Brain microvascular endothelial cell (primary cell): Measurements from ENCODE around the gene CHTF8.
A peak's percentile ranks its signal among the peaks of the same experiment; 100 is the strongest.

Source experiments
- DNase-seq: peaks from one replicate; pipeline ENCODE4 v3.0.0-alpha.2; 2020
- H3K27ac ChIP-seq: fragments of 250-450 bp; sonication (Bioruptor Pico); 2 replicates; pipeline ENCODE4 v1.5.1; 2020; ENCODE audit warnings: mild to moderate bottlenecking, moderate library complexity
- H3K27me3 ChIP-seq: fragments of 250-450 bp; sonication (Bioruptor Pico); replicated peaks from 2 replicates; pipeline ENCODE4 v1.5.1; 2020; ENCODE audit warnings: mild to moderate bottlenecking
- H3K36me3 ChIP-seq: fragments of 250-450 bp; sonication (Bioruptor Pico); replicated peaks from 2 replicates; pipeline ENCODE4 v1.5.1; 2020; ENCODE audit warnings: mild to moderate bottlenecking
- H3K4me3 ChIP-seq: 2 replicates; pipeline ENCODE4 v1.5.1; 2011; ENCODE audit warnings: low read depth, mild to moderate bottlenecking, control low read depth, low read length, moderate library complexity
- in situ Hi-C: cut with HindIII; loops from 2 replicates; pipeline ENCODE4 v1.10.0; 2017; ENCODE audit warnings: low sequenced_read_pairs, low pct_ligation_motif_present
- TF ChIP-seq, protein P1 (sequence below): IDR thresholded peaks from 2 replicates; pipeline ENCODE4 v1.5.1; 2011; ENCODE audit warnings: low read depth, mild to moderate bottlenecking, moderate library complexity, low read length, control low read depth, inconsistent platforms; ENCODE audit errors: missing control alignments

Gene CHTF8

DNA sequence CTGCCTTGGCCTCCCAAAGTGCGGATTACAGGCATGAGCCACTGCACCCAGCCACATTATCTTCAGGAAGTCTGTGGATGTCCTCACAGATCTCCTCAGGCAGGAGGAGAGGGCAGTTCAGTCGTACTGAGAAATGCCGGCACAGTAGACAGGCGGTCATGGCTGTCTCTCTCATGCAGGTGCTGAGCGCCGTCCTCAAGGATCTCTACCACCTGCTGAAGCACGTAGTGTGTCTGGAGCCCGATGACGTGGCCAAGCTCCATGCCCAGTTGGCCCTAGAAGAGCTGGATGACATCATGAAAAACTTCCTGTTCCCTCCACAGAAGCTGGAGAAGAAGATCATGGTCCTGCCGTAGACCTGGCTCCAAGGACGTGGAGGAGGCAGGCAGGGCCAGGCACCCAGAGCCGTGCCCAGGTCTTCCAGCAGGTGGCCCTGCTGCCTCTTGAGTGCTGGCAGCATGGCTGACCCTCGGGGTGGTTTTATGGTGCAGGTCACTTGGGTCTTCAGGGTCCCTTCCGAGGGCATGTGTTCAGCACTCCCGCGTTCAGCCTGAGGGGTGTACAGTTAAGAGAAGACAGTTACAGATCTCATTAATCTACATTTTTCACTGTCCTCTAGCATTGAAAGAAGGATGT, 49.0 kb downstream of the CHTF8 start:
- Histone ChIP-seq H3K27ac (no peak overlapping the region), H3K36me3 (no peaks in the 10 kb centered on the region), H3K27me3 (no peaks in the 10 kb centered on the region), H3K4me3 (no peak overlapping the region)
- in situ Hi-C loops: no loop called here
- TF ChIP-seq, protein P1, sequence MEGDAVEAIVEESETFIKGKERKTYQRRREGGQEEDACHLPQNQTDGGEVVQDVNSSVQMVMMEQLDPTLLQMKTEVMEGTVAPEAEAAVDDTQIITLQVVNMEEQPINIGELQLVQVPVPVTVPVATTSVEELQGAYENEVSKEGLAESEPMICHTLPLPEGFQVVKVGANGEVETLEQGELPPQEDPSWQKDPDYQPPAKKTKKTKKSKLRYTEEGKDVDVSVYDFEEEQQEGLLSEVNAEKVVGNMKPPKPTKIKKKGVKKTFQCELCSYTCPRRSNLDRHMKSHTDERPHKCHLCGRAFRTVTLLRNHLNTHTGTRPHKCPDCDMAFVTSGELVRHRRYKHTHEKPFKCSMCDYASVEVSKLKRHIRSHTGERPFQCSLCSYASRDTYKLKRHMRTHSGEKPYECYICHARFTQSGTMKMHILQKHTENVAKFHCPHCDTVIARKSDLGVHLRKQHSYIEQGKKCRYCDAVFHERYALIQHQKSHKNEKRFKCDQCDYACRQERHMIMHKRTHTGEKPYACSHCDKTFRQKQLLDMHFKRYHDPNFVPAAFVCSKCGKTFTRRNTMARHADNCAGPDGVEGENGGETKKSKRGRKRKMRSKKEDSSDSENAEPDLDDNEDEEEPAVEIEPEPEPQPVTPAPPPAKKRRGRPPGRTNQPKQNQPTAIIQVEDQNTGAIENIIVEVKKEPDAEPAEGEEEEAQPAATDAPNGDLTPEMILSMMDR: peak; percentile 38
- no peak for DNase-seq

GRCh38 chr16:69079697-69080096, 52.7 kb downstream of the CHTF8 start:
- Histone ChIP-seq H3K27ac (no peak overlapping the region), H3K36me3 (no peaks in the 10 kb centered on the region), H3K4me3 (no peak overlapping the region), H3K27me3 (no peaks in the 10 kb centered on the region)
- TF ChIP-seq, protein P1: no peak
- in situ Hi-C loops: no loop called here
- no peak for DNase-seq

GRCh38 chr16:69078073-69078472, 54.3 kb downstream of the CHTF8 start:
- Histone ChIP-seq H3K36me3 (no peaks in the 10 kb centered on the region), H3K27ac (no peak overlapping the region), H3K27me3 (no peaks in the 10 kb centered on the region), H3K4me3 (no peak overlapping the region)
- DNase-seq: no peak
- in situ Hi-C loops: no loop called here
- TF ChIP-seq, protein P1: no peak

DNA sequence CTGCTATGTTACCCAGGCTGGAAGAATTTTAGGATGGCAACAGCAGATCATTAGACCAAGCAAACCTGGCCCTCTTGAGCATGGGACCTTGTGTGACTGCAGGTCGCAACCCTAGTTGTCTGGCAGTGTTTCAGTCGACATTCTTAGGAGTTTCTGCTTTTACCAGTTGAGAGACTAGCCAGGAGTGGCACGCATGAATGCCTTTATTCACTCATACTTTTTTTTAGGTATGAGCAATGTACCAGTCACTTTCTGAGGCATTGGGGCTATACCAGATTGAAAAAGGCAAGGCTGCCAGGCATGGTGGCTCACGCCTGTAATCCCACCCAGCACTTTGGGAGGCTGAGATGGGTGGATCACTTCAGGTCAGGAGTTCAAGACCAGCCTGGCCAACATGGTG, 55.1 kb downstream of the CHTF8 start:
- in situ Hi-C loops: no loop called here
- H3K27me3 ChIP-seq: no peaks in the 10 kb centered on the region
- no peak overlapping the region for H3K27ac ChIP-seq
- DNase-seq: no peak
- no peaks in the 10 kb centered on the region for H3K36me3 ChIP-seq
- H3K4me3 ChIP-seq: no peak overlapping the region
- TF ChIP-seq, protein P1: no peak

DNA sequence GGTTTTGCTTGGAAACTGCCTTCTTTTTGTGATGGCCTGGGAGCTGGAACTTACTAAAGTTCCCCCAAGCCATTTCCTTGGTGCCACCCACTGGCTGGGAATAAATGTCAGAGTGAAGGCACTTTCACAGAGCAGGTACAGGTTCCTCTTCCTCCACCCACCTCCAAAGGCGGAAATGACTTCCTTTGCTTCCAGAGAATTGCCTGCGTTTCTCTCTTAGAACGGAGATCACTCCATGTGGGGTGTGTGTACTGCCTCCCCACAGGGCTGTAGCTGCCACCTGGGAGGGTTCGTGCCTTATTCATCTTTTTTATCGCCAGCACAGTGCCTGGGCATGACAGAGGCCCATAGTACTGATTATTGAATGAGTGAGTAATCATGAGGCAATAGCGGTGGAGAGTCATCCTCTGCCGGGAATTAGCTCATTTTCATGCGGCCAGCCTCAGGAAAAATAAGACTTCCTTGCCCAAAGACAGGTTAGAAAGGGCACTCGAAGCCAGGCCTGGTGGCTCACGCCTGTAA, 59.1 kb downstream of the CHTF8 start:
- in situ Hi-C loops: no loop called here
- Histone ChIP-seq H3K27ac (peak overlapping the region; percentile 31), H3K27me3 (no peaks in the 10 kb centered on the region), H3K36me3 (no peaks in the 10 kb centered on the region), H3K4me3 (no peak overlapping the region)
- TF ChIP-seq, protein P1: no peak
- peak; percentile 80 for DNase-seq

DNA sequence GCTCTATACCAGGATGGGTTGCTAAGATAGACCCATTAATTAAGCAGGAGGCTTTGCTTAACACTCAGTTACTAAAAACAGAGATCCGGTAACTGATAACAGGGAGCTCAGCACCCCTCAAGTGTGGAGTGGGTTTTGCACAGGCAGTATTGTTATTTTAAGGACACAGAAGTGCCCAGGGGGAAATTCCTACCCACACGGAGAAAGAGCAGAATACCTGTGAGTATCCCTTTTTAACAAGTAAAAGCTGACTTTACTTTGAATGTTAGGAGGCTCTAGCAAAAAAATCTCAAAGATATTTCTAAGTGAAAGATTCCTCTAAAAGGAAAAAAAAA, 59.8 kb downstream of the CHTF8 start:
- DNase-seq: no peak
- Histone ChIP-seq H3K36me3 (no peaks in the 10 kb centered on the region), H3K27ac (no peak overlapping the region), H3K4me3 (no peak overlapping the region), H3K27me3 (no peaks in the 10 kb centered on the region)
- TF ChIP-seq, protein P1: no peak
- in situ Hi-C loops: no loop called here
